Peyer's patch (tissue), 4 donors: ENCODE results near the gene TBC1D9B. TPM values are rescaled to one million over a fixed set of nuclear protein-coding genes. Genes with fewer than 3 reads are reported as not detected.
"Not testable (repeated sequence)": the region's sequence is repeated elsewhere in the genome, so short reads cannot be mapped to it uniquely, and the experiment has no call there.

ENCODE experiments used
- DNase-seq, 3 donors: peaks; one replicate each; pipeline ENCODE4 v3.0.0-alpha.2; 2017 to 2019
- H3K27ac ChIP-seq, 4 donors: fragments of 200-600 bp; sonication (generic); one replicate each; pipeline ENCODE4 v1.5.1; 2016 to 2019
- H3K27me3 ChIP-seq, 2 donors: fragments of 200-600 bp; sonication (generic); one replicate each; pipeline ENCODE4 v1.5.1; 2019
- H3K36me3 ChIP-seq, 3 donors: fragments of 200-600 bp; sonication (generic); one replicate each; pipeline ENCODE4 v1.5.1; 2016 to 2019
- H3K4me1 ChIP-seq, 4 donors: fragments of 200-600 bp; sonication (generic); one replicate each; pipeline ENCODE4 v1.5.1; 2016 to 2019
- H3K4me3 ChIP-seq, 4 donors: fragments of 200-600 bp; sonication (generic); 1 replicate in 3 of 4; 2 replicates in 1 of 4; pipeline ENCODE4 v1.5.1; 2016 to 2019; ENCODE audit warnings: mild to moderate bottlenecking in 1 of 4
- H3K9me3 ChIP-seq, 4 donors: fragments of 200-600 bp; sonication (generic); one replicate each; pipeline ENCODE4 v1.5.1; 2016 to 2019; ENCODE audit warnings: mild to moderate bottlenecking in 1 of 4
- CTCF ChIP-seq, 6 experiments: fragments of 450-650 bp in 4 of 6; fragments of 200-600 bp in 2 of 6; sonication (generic) in 1 of 6; IDR thresholded peaks; one replicate each; pipeline ENCODE4 v1.5.1; 2017 to 2019; ENCODE audit warnings: antibody characterized with exemption in 6 of 6, mild to moderate bottlenecking in 3 of 6, moderate library complexity in 1 of 6
- POLR2A ChIP-seq, 2 donors: fragments of 450-650 bp; IDR thresholded peaks; one replicate each; pipeline ENCODE4 v1.5.1; 2017; ENCODE audit warnings: antibody characterized with exemption in 2 of 2, mild to moderate bottlenecking in 2 of 2, moderate library complexity in 2 of 2
- total RNA-seq, 4 donors: library from RNA; depleted of rRNA; stranded (reverse); fragments of >200 nt; gene quantifications; one replicate each; pipeline ENCODE4 v1.1.0, GENCODE V29; 2016

Gene TBC1D9B
- total RNA-seq, 4 donors from 2014 or later: 89.7 to 281 (median 186) TPM

GRCh38 chr5:179874136-179874535 lies 33.6 kb downstream of the TBC1D9B start:
- Histone ChIP-seq H3K4me3 (no peak overlapping the region), H3K4me1 (no peaks in the 10 kb centered on the region), H3K9me3 (no peaks in the 10 kb centered on the region), H3K27me3 (no peaks in the 10 kb centered on the region), H3K36me3 (peaks cover 0 to 90% (median 0%) of the 10 kb centered on the region in 3 donors), H3K27ac (no peak overlapping the region)
- peak in 1 of 3 donors; percentile 44 for DNase-seq
- no peak for TF ChIP-seq POLR2A (IDR thresholded peaks at IDR 0.05)

- no peak for TF ChIP-seq CTCF (IDR thresholded peaks at IDR 0.05)
- no peak for TF ChIP-seq POLR2A (IDR thresholded peaks at IDR 0.05)
- DNase-seq: no peak
- Histone ChIP-seq H3K36me3 (peaks cover 0 to 85% (median 0%) of the 10 kb centered on the region in 3 donors), H3K4me3 (no peak overlapping the region), H3K9me3 (no peaks in the 10 kb centered on the region), H3K27me3 (no peaks in the 10 kb centered on the region), H3K27ac (no peak overlapping the region), H3K4me1 (no peaks in the 10 kb centered on the region)
Observed at GRCh38 chr5:179873588-179874110, 34.0 kb downstream of the TBC1D9B start.

GRCh38 chr5:179872828-179873575 lies 34.7 kb downstream of the TBC1D9B start:
- Histone ChIP-seq H3K27ac (no peak overlapping the region), H3K27me3 (no peaks in the 10 kb centered on the region), H3K4me1 (no peaks in the 10 kb centered on the region), H3K36me3 (peaks cover 0 to 79% (median 0%) of the 10 kb centered on the region in 3 donors), H3K9me3 (no peaks in the 10 kb centered on the region), H3K4me3 (no peak overlapping the region)
- peak in 1 of 3 donors; percentile 45 for DNase-seq
- no peak for TF ChIP-seq CTCF (IDR thresholded peaks at IDR 0.05)
- no peak for TF ChIP-seq POLR2A (IDR thresholded peaks at IDR 0.05)

GRCh38 chr5:179872055-179872827 lies 35.5 kb downstream of the TBC1D9B start:
- no peaks in the 10 kb centered on the region for H3K27me3 ChIP-seq
- DNase-seq: no peak
- no peaks in the 10 kb centered on the region for H3K4me1 ChIP-seq
- no peak overlapping the region for H3K27ac ChIP-seq
- H3K36me3 ChIP-seq: peaks cover 0 to 79% (median 0%) of the 10 kb centered on the region in 3 donors
- no peak for TF ChIP-seq CTCF (IDR thresholded peaks at IDR 0.05)
- TF ChIP-seq POLR2A (IDR thresholded peaks at IDR 0.05): no peak
- H3K9me3 ChIP-seq: no peaks in the 10 kb centered on the region
- no peak overlapping the region for H3K4me3 ChIP-seq

GRCh38 chr5:179871533-179871932 lies 36.2 kb downstream of the TBC1D9B start:
- not testable (repeated sequence) for H3K27ac ChIP-seq, H3K27me3 ChIP-seq, H3K4me3 ChIP-seq, H3K9me3 ChIP-seq, DNase-seq, H3K4me1 ChIP-seq
- peaks cover 0 to 78% (median 0%) of the 10 kb centered on the region in 3 donors for H3K36me3 ChIP-seq

GRCh38 chr5:179870952-179871351 lies 36.7 kb downstream of the TBC1D9B start:
- no peak for DNase-seq
- Histone ChIP-seq H3K9me3 (no peaks in the 10 kb centered on the region), H3K4me1 (no peaks in the 10 kb centered on the region), H3K4me3 (no peak overlapping the region), H3K27ac (no peak overlapping the region), H3K27me3 (no peaks in the 10 kb centered on the region), H3K36me3 (peaks cover 0 to 78% (median 0%) of the 10 kb centered on the region in 3 donors)
- TF ChIP-seq CTCF (IDR thresholded peaks at IDR 0.05) (no peak), POLR2A (IDR thresholded peaks at IDR 0.05) (no peak)
